GM21381 (cell line): ENCODE data around the gene PTPRQ.
A peak's percentile ranks its signal among the peaks of the same experiment; 100 is the strongest.
"Not testable (repeated sequence)": the region's sequence is repeated elsewhere in the genome, so short reads cannot be mapped to it uniquely, and the experiment has no call there.

Source experiments
- ATAC-seq: cut with Tn5 transposase; IDR thresholded peaks from one replicate; pipeline ENCODE4 v1.9.1; 2021; ENCODE audit warnings: mild to moderate bottlenecking, moderate library complexity; ENCODE audit not compliant: unreplicated experiment

The PTPRQ gene

DNA sequence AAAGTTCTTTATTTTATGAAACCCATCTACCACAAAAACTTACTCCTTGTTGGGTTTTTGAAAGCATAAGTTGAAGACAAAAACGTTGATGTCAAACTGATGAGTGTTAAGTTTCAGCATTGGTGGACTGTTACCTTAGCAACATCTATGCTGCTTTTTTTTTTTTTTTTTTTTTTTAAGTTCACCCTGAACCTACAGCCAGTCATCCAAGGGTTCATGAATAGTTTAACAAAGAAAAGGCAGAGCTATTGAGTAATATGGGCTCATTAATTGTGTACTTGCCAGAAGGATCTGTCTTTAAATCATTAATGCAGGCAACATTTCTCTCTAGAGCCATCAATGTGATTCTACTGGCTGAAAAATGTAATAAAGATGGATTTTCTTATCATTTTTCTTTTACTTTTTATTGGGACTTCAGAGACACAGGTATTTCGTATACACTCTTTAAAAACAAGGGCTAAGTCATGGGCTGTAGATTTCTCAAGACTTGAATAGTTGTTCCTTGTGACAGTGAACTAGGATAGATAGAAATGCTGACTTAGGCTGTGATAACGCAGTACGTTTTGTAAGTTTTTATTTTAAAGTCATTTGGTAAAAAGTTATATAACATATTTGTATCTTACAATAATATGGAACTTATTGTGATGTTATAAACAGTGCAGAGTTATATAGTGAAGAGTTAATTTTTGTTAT, at the start of gene PTPRQ:
Gene PTPRQ, plus strand, starts transcription at position 262 of the 693 bp plus-strand sequence. Its CDS starts 111 bp downstream, at position 373.
- ATAC-seq, result no peak

DNA sequence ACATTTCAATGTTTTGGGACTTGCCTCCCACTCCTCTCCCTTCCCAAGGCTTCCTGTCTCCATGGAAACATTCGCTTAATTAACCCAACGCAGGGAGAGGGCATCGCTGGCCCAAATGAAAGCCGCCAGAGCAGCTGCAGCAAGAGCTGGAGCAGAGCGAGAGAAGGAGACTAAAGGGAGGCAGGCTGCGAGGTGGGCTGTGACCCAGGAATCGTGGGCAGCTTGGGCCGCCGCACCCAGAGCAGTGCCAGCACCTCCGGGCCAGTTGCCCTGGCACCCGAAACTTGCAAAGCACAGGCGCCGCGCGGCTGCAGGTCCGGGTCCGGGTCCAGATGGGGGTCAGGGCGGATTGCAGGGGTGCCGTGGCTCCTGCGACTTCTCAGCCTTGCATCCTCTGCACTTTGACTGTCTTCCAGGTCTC, 43.5 kb upstream of the PTPRQ start:
- ATAC-seq, result no peak

DNA sequence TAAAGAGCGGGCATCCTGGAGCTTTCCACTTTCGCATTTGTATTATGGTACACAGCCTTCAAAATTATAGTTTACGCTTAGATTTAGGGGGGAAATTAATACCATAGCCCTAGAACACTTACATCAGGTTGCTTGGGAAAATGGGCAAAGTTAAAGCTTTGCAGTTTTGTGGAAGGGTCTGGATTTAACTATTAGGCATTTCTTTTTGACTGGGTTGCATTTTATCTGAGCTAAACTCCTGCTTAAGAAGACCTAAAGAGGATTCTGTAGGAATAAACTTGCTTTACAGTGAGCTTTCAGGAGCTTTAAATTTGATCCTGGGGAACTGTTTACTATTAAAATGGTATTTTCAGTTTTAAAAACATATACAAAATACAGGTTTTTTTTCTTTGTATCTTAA, 42.8 kb upstream of the PTPRQ start:
- ATAC-seq, result no peak

DNA sequence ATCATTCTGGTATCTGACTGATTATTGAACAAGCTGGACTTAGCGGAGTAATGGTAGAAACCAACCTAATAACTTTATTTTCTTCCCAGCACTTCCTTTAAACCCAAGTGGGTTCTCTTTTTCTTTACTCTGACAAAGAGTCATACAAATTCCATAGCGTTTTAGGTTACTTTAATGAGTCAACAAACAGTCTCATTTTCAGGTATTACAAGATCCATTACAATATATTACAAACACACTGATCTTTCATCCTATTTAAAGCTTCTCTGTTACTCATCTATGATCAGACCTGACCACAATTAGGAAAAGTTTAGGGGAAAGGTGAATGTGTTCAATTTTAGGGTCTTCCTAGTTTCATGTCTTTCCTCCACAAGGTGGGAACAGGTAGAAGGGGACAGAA, 39.4 kb upstream of the PTPRQ start:
- ATAC-seq, result no peak

DNA sequence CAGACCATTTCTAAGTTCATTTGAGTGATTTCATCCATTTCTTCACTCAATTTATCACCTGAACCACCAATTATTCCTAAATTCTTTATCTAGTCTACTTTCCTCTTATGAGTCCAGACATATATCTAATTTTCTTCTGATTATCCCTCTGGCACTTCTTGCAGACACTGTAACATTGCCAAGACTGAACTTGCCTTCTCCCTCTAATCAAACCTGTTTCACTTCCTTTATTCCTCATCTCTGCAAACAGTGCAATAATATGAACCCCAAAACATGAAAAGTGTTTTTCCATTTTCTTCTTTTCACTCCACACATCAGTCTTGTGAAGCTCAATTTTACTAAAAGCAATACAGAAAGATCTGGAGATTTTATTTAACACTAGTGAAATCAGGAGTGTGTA, 37.8 kb upstream of the PTPRQ start:
- ATAC-seq, result no peak

DNA sequence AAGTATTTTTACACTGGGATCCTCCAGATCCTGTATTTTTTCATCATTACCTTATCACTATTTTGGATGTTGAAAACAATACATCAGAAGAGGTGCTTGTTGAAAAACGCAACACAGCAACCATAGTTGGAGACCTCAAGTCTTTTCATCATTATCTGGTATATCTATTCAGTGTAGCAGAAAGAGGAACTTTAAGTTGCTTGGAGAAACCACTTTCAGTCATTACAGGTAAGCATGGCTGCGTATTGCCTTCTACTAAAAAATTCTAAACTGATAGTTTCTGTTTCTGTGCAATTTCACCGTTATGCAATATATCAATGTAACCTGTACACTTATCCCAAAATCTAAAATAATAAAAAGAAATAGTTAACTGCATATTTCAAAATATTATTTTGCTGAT, 32.2 kb upstream of the PTPRQ start:
- no peak for ATAC-seq

GRCh38 chr12:80412343-80412953, 31.6 kb upstream of the PTPRQ start:
- ATAC-seq, result peak; percentile 83

DNA sequence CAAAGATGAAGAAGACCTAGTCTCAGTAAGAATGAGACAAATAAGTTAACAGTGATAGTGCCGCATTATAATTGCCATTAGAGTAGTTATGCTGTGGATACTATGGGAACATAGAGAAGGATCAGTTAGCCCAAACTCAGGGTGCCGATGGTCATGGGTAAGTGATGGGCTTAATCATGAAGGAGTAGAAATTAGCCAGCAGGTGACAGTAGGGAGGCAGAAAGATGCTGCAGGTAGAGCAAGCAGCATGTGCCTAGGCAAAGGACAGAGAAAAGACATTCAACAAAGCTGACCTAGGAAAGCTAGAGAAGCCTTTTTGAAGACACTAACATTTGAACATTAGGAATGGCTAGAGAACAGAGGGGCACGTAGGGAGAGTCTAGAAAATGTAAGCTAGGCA, 30.6 kb upstream of the PTPRQ start:
- no peak for ATAC-seq

DNA sequence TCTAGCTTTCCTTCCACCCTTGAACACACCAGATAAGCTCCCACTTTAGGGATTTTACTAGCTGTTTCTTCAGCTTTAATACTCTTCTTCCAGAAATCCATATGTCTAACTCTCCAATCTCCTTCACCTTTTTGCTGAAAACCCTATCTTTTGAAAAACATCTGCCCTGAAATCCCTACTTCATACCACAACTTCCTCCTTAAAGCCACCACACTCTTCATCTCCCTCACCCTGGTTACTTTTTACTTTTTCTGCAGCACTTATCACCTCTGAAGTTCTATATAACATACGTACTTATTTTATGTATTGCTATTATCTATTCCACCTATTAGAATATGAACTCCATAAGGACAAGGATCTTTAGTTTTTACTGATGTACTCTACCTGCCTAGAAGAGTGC, 28.6 kb upstream of the PTPRQ start:
- no peak for ATAC-seq

GRCh38 chr12:80419644-80420043, 24.4 kb upstream of the PTPRQ start:
- no peak for ATAC-seq

DNA sequence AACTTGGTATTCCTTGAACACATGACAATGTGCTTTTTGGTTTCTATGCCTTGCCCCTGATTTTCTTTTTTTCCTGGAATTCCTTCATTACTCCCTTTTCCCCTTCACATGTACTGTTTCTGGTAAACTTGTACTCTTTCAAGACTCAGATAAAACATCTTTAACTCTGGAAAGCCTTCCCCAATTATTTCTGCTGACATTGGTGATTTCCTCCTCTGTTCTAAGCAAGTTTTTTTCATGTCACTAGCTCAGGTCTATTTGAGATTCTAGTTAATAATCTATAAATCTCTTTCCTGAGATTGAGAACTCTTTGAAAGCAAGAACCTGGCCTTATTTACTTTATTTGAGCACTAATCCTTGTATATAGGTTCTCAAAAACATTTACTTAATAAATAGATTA, 24.0 kb upstream of the PTPRQ start:
- ATAC-seq, result no peak

- no peak for ATAC-seq
These were observed 21.5 kb upstream of the PTPRQ start for GRCh38 chr12:80422550-80422949.

GRCh38 chr12:80432061-80432460, 12.0 kb upstream of the PTPRQ start:
- ATAC-seq, result no peak

GRCh38 chr12:80441921-80442320, 2.1 kb upstream of the PTPRQ start:
- ATAC-seq, result no peak

- ATAC-seq, result no peak
These were observed 1.4 kb upstream of the PTPRQ start for GRCh38 chr12:80442426-80443222.

- ATAC-seq, result no peak
These were observed 1.2 kb downstream of the PTPRQ start for GRCh38 chr12:80445083-80445793.

DNA sequence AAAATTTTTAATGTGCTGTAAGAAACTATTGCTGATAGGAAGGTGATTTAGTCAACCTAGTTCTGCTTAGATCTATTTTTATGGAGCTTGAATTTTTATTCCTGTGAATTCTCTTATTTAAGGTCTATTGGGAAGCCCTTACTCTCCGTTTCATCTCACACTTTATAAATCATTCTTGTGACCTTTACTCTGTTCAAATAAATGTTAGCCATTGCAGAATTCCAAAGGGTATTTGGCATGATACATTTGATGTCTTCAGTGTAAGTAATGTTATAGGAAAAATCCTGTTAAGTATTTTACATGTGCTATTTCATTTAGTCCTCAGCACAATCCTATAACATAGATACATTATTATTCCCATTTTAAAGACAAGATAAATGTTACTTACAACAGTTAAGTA, 12.5 kb downstream of the PTPRQ start:
- no peak for ATAC-seq

DNA sequence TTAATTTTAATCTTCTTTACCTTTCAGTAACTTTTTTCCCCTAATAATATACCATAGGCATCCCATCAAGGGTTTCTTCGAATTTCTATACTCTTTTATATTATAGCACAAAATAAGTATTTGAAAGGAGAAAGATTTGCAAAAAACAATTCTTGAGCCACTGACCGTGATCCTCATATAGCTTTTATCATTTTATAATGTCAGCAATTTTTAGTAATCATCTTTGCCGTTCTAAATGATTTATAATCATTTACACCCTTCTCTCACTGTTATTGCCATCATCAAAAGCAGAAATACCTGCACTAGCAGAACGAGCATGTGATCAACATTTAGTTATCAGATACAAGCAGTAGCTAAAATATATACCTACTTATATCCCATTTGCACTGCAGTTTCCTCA, 16.9 kb downstream of the PTPRQ start:
- ATAC-seq, result no peak

DNA sequence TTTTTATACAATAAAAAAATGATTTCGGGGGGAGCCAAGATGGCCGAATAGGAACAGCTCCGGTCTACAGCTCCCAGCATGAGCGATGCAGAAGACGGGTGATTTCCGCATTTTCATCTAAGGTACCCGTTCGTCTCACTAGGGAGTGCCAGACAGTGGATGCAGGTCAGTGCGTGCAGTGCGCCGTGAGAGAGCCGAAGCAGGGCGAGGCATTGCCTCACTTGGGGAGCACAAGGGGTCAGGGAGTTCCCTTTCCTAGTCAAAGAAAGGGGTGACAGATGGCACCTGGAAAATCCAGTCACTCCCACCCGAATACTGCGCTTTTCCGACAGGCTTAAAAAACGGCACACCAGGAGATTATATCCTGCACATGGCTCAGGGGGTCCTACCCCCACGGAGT, 17.8 kb downstream of the PTPRQ start:
- not testable (repeated sequence) for ATAC-seq

DNA sequence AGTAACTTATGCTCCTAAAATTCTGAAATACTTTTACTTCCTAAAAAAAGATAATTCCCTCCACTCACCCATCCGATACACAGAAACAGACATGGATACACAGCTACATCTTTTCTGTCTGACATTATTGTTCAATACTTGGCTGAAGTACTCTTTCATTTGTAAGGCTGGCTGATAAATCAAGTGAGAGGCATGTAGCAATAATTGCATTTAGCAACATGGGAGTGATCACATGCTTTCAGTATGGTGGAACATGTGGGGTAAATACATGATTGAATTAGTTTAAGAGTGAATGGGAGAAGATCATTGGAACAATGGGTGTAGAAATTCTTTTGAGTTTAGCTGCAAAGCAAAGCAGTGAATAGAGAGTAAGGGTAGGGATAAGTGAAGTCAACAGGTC, 25.6 kb downstream of the PTPRQ start:
- no peak for ATAC-seq

GRCh38 chr12:80470403-80470802, 26.4 kb downstream of the PTPRQ start:
- no peak for ATAC-seq
